Neural cell (in vitro differentiated cells): ENCODE results near the gene LRIT1. TPM values are rescaled to one million over a fixed set of nuclear protein-coding genes. Genes with fewer than 3 reads are reported as not detected.

Experiments
- H2AFZ ChIP-seq: fragments of 200-600, 300-800 bp; sonication (generic), shearing (Covaris generic); 2 replicates; pipeline ENCODE4 v1.6.0; 2014; ENCODE audit warnings: low read depth, mild to moderate bottlenecking, antibody characterized with exemption, low read length, moderate library complexity
- H3F3A ChIP-seq: fragments of 200-600 bp; shearing (Covaris generic); 2 replicates; pipeline ENCODE4 v1.6.1; 2016; ENCODE audit warnings: mild to moderate bottlenecking, moderate library complexity, mixed read lengths, antibody characterized with exemption, low read length; ENCODE audit not compliant: insufficient read depth, poor library complexity, severe bottlenecking
- H3K27ac ChIP-seq: fragments of 200-600, 300-800 bp; sonication (generic), shearing (Covaris generic); 2 replicates; pipeline ENCODE4 v1.5.1; 2014; ENCODE audit warnings: mild to moderate bottlenecking, low read length, moderate library complexity
- H3K27me3 ChIP-seq: fragments of 300-800, 200-600 bp; sonication (generic), shearing (Covaris generic); 2 replicates; pipeline ENCODE4 v1.6.0; 2014; ENCODE audit warnings: mild to moderate bottlenecking, low read depth, low read length, moderate library complexity; ENCODE audit not compliant: insufficient read depth
- H3K36me3 ChIP-seq: fragments of 300-800, 200-600 bp; sonication (generic), shearing (Covaris generic); 2 replicates; pipeline ENCODE4 v1.5.1; 2014; ENCODE audit warnings: mild to moderate bottlenecking, antibody characterized with exemption, low read length, moderate library complexity; ENCODE audit not compliant: insufficient read depth
- H3K4me2 ChIP-seq: fragments of 300-800, 200-600 bp; sonication (generic), shearing (Covaris generic); 2 replicates; pipeline ENCODE4 v1.6.0; 2014; ENCODE audit warnings: mild to moderate bottlenecking, low read length
- H3K4me3 ChIP-seq: fragments of 300-800, 200-600 bp; sonication (generic), shearing (Covaris generic); 2 replicates; pipeline ENCODE4 v1.5.1; 2014; ENCODE audit warnings: mild to moderate bottlenecking, low read length, moderate library complexity
- H3K79me2 ChIP-seq: fragments of 200-600 bp; shearing (Covaris generic); replicated peaks from 2 replicates; pipeline ENCODE4 v1.6.0; 2014; ENCODE audit warnings: mild to moderate bottlenecking, low read length, moderate library complexity; ENCODE audit not compliant: insufficient read depth
- H3K9ac ChIP-seq: fragments of 300-800, 200-600 bp; sonication (generic), shearing (Covaris generic); 2 replicates; pipeline ENCODE4 v1.6.1; 2016; ENCODE audit warnings: mild to moderate bottlenecking, low read length, mixed read lengths
- H3K9me2 ChIP-seq: fragments of 200-600 bp; shearing (Covaris generic); 2 replicates; pipeline ENCODE4 v1.6.1; 2016; ENCODE audit warnings: mild to moderate bottlenecking, low read length, mixed read lengths; ENCODE audit not compliant: insufficient read depth
- H3K9me3 ChIP-seq: fragments of 200-600, 300-800 bp; sonication (generic), shearing (Covaris generic); 2 replicates; pipeline ENCODE4 v1.6.1; 2016; ENCODE audit warnings: mild to moderate bottlenecking, mixed run types, low read length, moderate library complexity, mixed read lengths
- H4K20me1 ChIP-seq: fragments of 200-600 bp; shearing (Covaris generic); 2 replicates; pipeline ENCODE4 v1.6.1; 2016; ENCODE audit warnings: mild to moderate bottlenecking, mixed run types; ENCODE audit not compliant: insufficient read depth
- CTCF ChIP-seq: fragments of 450-650 bp; IDR thresholded peaks from 2 replicates; pipeline ENCODE4 v1.5.1; 2014; ENCODE audit warnings: antibody characterized with exemption, mild to moderate bottlenecking, moderate library complexity; ENCODE audit not compliant: poor library complexity, severe bottlenecking
- EP300 ChIP-seq: fragments of 450-650 bp; conservative IDR thresholded peaks from 2 replicates; pipeline ENCODE4 v1.6.1; 2014; ENCODE audit warnings: antibody characterized with exemption, mild to moderate bottlenecking, moderate library complexity; ENCODE audit not compliant: poor library complexity, severe bottlenecking
- EZH2 ChIP-seq: fragments of 200-600, 300-800 bp; shearing (Covaris generic), sonication (generic); IDR thresholded peaks from 2 replicates; pipeline ENCODE4 v1.6.1; 2014; ENCODE audit warnings: antibody characterized with exemption, low read length, borderline replicate concordance, mild to moderate bottlenecking; ENCODE audit not compliant: insufficient read depth, poor library complexity, severe bottlenecking
- MXI1 ChIP-seq: fragments of 450-650 bp; conservative IDR thresholded peaks from 2 replicates; pipeline ENCODE4 v1.6.1; 2014; ENCODE audit warnings: antibody characterized with exemption, mild to moderate bottlenecking; ENCODE audit not compliant: poor library complexity, severe bottlenecking
- POLR2AphosphoS5 ChIP-seq: IDR thresholded peaks from 2 replicates; pipeline ENCODE4 v1.6.1; 2012
- RAD21 ChIP-seq: fragments of 450-650 bp; conservative IDR thresholded peaks from 2 replicates; pipeline ENCODE4 v1.6.1; 2014; ENCODE audit warnings: antibody characterized with exemption, mild to moderate bottlenecking, moderate library complexity
- REST ChIP-seq: IDR thresholded peaks from 2 replicates; pipeline ENCODE4 v1.6.1; 2012; ENCODE audit warnings: borderline replicate concordance
- SMC3 ChIP-seq: fragments of 450-650 bp; conservative IDR thresholded peaks from 2 replicates; pipeline ENCODE4 v1.6.1; 2014; ENCODE audit warnings: antibody characterized with exemption, mild to moderate bottlenecking, moderate library complexity; ENCODE audit not compliant: poor library complexity
- TAF1 ChIP-seq: IDR thresholded peaks from 2 replicates; pipeline ENCODE4 v1.6.1; 2012; ENCODE audit warnings: low read depth
- polyA plus RNA-seq: library from polyadenylated mRNA; depleted of rRNA; stranded (reverse); fragments of >200 nt; gene quantifications from 2 replicates; pipeline ENCODE4 v1.2.3, GENCODE V29; 2014

LRIT1 gene
- polyA plus RNA-seq, 1 donor from 2014 or later: not detected

- TF ChIP-seq EZH2 (no peak), TAF1 (no peak), REST (no peak), CTCF (no peak), SMC3 (no peak), MXI1 (no peak), POLR2AphosphoS5 (no peak), EP300 (no peak), RAD21 (no peak)
- H3K79me2 ChIP-seq: no peaks in the 10 kb centered on the region
- H3K9me3 ChIP-seq: no peaks in the 10 kb centered on the region
- no peaks in the 10 kb centered on the region for H3K9me2 ChIP-seq
- no peaks in the 10 kb centered on the region for H3F3A ChIP-seq
- H3K36me3 ChIP-seq: no peaks in the 10 kb centered on the region
- no peak overlapping the region for H3K4me3 ChIP-seq
- H3K4me2 ChIP-seq: no peak overlapping the region
- H3K27ac ChIP-seq: no peak overlapping the region
- no peaks in the 10 kb centered on the region for H4K20me1 ChIP-seq
- H3K9ac ChIP-seq: no peak overlapping the region
- H3K27me3 ChIP-seq: no peaks in the 10 kb centered on the region
- no peak overlapping the region for H2AFZ ChIP-seq
Observed at GRCh38 chr10:84185526-84186175, 55.7 kb downstream of the LRIT1 start.

GRCh38 chr10:84184517-84184916 lies 56.8 kb downstream of the LRIT1 start:
- TF ChIP-seq MXI1: no peak
- no peak for TF ChIP-seq TAF1
- no peak for TF ChIP-seq RAD21
- TF ChIP-seq SMC3: no peak
- H3K36me3 ChIP-seq: no peaks in the 10 kb centered on the region
- H3K79me2 ChIP-seq: no peaks in the 10 kb centered on the region
- no peaks in the 10 kb centered on the region for H3K9me3 ChIP-seq
- H3K9ac ChIP-seq: no peak overlapping the region
- no peaks in the 10 kb centered on the region for H3K9me2 ChIP-seq
- no peaks in the 10 kb centered on the region for H3K27me3 ChIP-seq
- H3K4me2 ChIP-seq: no peak overlapping the region
- H2AFZ ChIP-seq: no peak overlapping the region
- no peak overlapping the region for H3K4me3 ChIP-seq
- no peaks in the 10 kb centered on the region for H3F3A ChIP-seq
- H3K27ac ChIP-seq: no peak overlapping the region
- H4K20me1 ChIP-seq: no peaks in the 10 kb centered on the region
